SK-N-SH treated with all-trans-retinoic acid at 6 μM for 48 hours (cell line): Measurements from ENCODE around the gene SERPINA7.

ENCODE experiments used
- CSDC2 ChIP-seq: fragments of 250-450 bp; sonication (Bioruptor Pico); IDR thresholded peaks from 2 replicates; pipeline ENCODE4 v1.5.0; 2020; ENCODE audit warnings: mild to moderate bottlenecking, moderate library complexity
- ESRRG ChIP-seq: fragments of 250-450 bp; sonication (Bioruptor Pico); IDR thresholded peaks from 2 replicates; pipeline ENCODE4 v1.6.1; 2021; ENCODE audit warnings: mild to moderate bottlenecking
- GLIS3 ChIP-seq: fragments of 250-450 bp; sonication (Bioruptor Pico); IDR thresholded peaks from 2 replicates; pipeline ENCODE4 v1.5.0; 2020; ENCODE audit warnings: mild to moderate bottlenecking, moderate library complexity
- POU6F1 ChIP-seq: fragments of 250-450 bp; sonication (Bioruptor Pico); IDR thresholded peaks from 2 replicates; pipeline ENCODE4 v1.8.0; 2021; ENCODE audit warnings: low read depth, mild to moderate bottlenecking, moderate library complexity, borderline replicate concordance
- RARB ChIP-seq: fragments of 250-450 bp; sonication (Bioruptor Pico); IDR thresholded peaks from 2 replicates; pipeline ENCODE4 v1.8.0; 2021; ENCODE audit warnings: mild to moderate bottlenecking, moderate library complexity
- ZC3H10 ChIP-seq: fragments of 250-450 bp; sonication (Bioruptor Pico); IDR thresholded peaks from 2 replicates; pipeline ENCODE4 v1.5.1; 2021; ENCODE audit warnings: mild to moderate bottlenecking, moderate library complexity
- ZFP3 ChIP-seq: fragments of 250-450 bp; sonication (Bioruptor Pico); IDR thresholded peaks from 2 replicates; pipeline ENCODE4 v1.5.0; 2020; ENCODE audit warnings: mild to moderate bottlenecking, moderate library complexity

- no peak for TF ChIP-seq ZFP3
- no peak for TF ChIP-seq ESRRG (CRISPR knock-in tag)
- TF ChIP-seq GLIS3 (CRISPR knock-in tag) = no peak
- no peak for TF ChIP-seq RARB
- no peak for TF ChIP-seq POU6F1 (CRISPR knock-in tag)
- TF ChIP-seq ZC3H10 (CRISPR knock-in tag) = no peak
- TF ChIP-seq CSDC2 (CRISPR knock-in tag) = no peak
Measured at GRCh38 chrX:106039920-106040319, 1.4 kb upstream of the SERPINA7 start.
